Thyroid gland (tissue), 4 donors: ENCODE data around the gene GSTO2. TPM values are rescaled to one million over a fixed set of nuclear protein-coding genes. Genes with fewer than 3 reads are reported as not detected.

Experiments
- DNase-seq, 2 donors: peaks; one replicate each; pipeline ENCODE4 v3.0.0-alpha.2; 2019
- H3K27ac ChIP-seq, 3 donors: fragments of 200-600 bp; sonication (generic); 1 replicate in 2 of 3; 2 replicates in 1 of 3; pipeline ENCODE4 v1.5.1; 2016 to 2019; ENCODE audit warnings: mild to moderate bottlenecking in 1 of 3, moderate library complexity in 1 of 3
- H3K27me3 ChIP-seq: fragments of 200-600 bp; sonication (generic); one replicate; pipeline ENCODE4 v1.5.1; 2019
- H3K36me3 ChIP-seq, 2 donors: fragments of 200-600 bp; sonication (generic); one replicate each; pipeline ENCODE4 v1.5.1; 2016 to 2019
- H3K4me1 ChIP-seq, 2 donors: fragments of 200-600 bp; sonication (generic); one replicate each; pipeline ENCODE4 v1.5.1; 2017 to 2019
- H3K4me3 ChIP-seq, 3 donors: fragments of 200-600 bp; sonication (generic); replicated peaks in 1 of 3; 1 replicate in 2 of 3; 2 replicates in 1 of 3; pipeline ENCODE4 v1.5.1; 2016; ENCODE audit warnings: mild to moderate bottlenecking in 1 of 3
- H3K9me3 ChIP-seq: fragments of 200-600 bp; sonication (generic); one replicate; pipeline ENCODE4 v1.5.1; 2017
- POLR2A ChIP-seq, 2 donors: fragments of 450-650 bp; IDR thresholded peaks; one replicate each; pipeline ENCODE4 v1.6.1; 2017; ENCODE audit warnings: antibody characterized with exemption in 2 of 2, mild to moderate bottlenecking in 2 of 2, moderate library complexity in 1 of 2
- WGBS, 2 donors: methylation state at CpG; one replicate each; pipeline ENCODE4 v1.1.5; 2017; 5-methylcytosine and 5-hydroxymethylcytosine counted together
- intact Hi-C: fragments of 100-400 bp; cut with DNase I; formaldehyde crosslinking; loops from one replicate; pipeline ENCODE4 v1.15.1; 2023
- total RNA-seq, 4 donors: library from RNA; depleted of rRNA; stranded (reverse); fragments of >200 nt; gene quantifications; one replicate each; pipeline ENCODE4 v1.2.3, GENCODE V29; 2016
- TF ChIP-seq, protein P1 (sequence below), 6 experiments: fragments of 200-600 bp in 3 of 6; fragments of 450-650 bp in 3 of 6; sonication (generic) in 3 of 6; IDR thresholded peaks; one replicate each; pipeline ENCODE4 v1.5.1; 2016 to 2019; ENCODE audit warnings: antibody characterized with exemption in 6 of 6, mild to moderate bottlenecking in 2 of 6, inconsistent platforms in 1 of 6, moderate library complexity in 1 of 6

The GSTO2 gene
- total RNA-seq, 4 donors from 2014 or later, result 7.5 to 16.3 (median 12.8) TPM

- Histone ChIP-seq H3K27ac (peak overlapping the region in 2 of 3 donors; percentile 41 to 54), H3K4me1 (peaks cover 59 to 67% of the 10 kb centered on the region in 2 donors), H3K4me3 (no peak overlapping the region), H3K36me3 (peaks cover 27 to 28% of the 10 kb centered on the region in 2 donors), H3K9me3 (no peaks in the 10 kb centered on the region), H3K27me3 (no peaks in the 10 kb centered on the region)
- 80 to 86% methylated on average over 6 to 7 of the region's 7 CpGs for WGBS, 2 donors
- peak; percentile 24 to 29 for DNase-seq
- no peak for TF ChIP-seq POLR2A (IDR thresholded peaks at IDR 0.05)
- TF ChIP-seq, protein P1, sequence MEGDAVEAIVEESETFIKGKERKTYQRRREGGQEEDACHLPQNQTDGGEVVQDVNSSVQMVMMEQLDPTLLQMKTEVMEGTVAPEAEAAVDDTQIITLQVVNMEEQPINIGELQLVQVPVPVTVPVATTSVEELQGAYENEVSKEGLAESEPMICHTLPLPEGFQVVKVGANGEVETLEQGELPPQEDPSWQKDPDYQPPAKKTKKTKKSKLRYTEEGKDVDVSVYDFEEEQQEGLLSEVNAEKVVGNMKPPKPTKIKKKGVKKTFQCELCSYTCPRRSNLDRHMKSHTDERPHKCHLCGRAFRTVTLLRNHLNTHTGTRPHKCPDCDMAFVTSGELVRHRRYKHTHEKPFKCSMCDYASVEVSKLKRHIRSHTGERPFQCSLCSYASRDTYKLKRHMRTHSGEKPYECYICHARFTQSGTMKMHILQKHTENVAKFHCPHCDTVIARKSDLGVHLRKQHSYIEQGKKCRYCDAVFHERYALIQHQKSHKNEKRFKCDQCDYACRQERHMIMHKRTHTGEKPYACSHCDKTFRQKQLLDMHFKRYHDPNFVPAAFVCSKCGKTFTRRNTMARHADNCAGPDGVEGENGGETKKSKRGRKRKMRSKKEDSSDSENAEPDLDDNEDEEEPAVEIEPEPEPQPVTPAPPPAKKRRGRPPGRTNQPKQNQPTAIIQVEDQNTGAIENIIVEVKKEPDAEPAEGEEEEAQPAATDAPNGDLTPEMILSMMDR (IDR thresholded peaks at IDR 0.05), result no peak
- intact Hi-C loops, result no loop called here
Observed at GRCh38 chr10:104317726-104318299, 48.8 kb downstream of the GSTO2 start.

DNA sequence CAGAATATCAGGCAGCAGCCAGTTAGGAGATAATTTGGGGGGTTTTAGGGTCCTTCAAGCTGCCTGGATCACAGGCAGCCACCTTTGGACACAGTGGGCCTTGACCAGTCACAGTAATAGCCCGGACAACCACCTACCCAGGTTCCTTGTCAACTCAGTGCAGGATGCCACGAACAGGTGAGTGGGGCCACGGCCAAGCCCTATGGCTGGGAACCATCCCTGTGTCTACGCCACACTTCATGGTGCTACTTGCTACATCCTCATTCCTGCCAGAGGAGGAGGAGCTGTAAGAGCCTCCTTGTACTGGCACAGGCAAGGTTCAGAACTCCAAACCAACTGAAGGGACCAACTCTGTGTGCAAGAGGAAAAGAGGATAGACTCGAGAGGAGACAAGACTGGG is 49.3 kb downstream of the GSTO2 start:
- Histone ChIP-seq H3K9me3 (no peaks in the 10 kb centered on the region), H3K4me1 (peaks cover 64 to 73% of the 10 kb centered on the region in 2 donors), H3K36me3 (peaks cover 22 to 23% of the 10 kb centered on the region in 2 donors), H3K4me3 (no peak overlapping the region), H3K27ac (peak overlapping the region in 2 of 3 donors; percentile 33 to 41), H3K27me3 (no peaks in the 10 kb centered on the region)
- 92 to 96% methylated on average over 5 of the region's 5 CpGs for WGBS, 2 donors
- DNase-seq, result no peak
- intact Hi-C loops, result no loop called here
- no peak for TF ChIP-seq POLR2A (IDR thresholded peaks at IDR 0.05)

- Histone ChIP-seq H3K36me3 (peaks cover 15 to 16% of the 10 kb centered on the region in 2 donors), H3K4me3 (no peak overlapping the region), H3K27me3 (no peaks in the 10 kb centered on the region), H3K9me3 (no peaks in the 10 kb centered on the region), H3K4me1 (peaks cover 71 to 80% of the 10 kb centered on the region in 2 donors), H3K27ac (peak overlapping the region in 2 of 3 donors; percentile 33 to 41)
- intact Hi-C loops, result no loop called here
- TF ChIP-seq POLR2A (IDR thresholded peaks at IDR 0.05), result no peak
- TF ChIP-seq, protein P1 (IDR thresholded peaks at IDR 0.05), result no peak
- WGBS, 2 donors, result 74 to 79% methylated on average over 19 of the region's 19 CpGs
- peak in 1 of 2 donors; percentile 25 for DNase-seq
Observed at GRCh38 chr10:104318810-104319741, 50.1 kb downstream of the GSTO2 start.

DNA sequence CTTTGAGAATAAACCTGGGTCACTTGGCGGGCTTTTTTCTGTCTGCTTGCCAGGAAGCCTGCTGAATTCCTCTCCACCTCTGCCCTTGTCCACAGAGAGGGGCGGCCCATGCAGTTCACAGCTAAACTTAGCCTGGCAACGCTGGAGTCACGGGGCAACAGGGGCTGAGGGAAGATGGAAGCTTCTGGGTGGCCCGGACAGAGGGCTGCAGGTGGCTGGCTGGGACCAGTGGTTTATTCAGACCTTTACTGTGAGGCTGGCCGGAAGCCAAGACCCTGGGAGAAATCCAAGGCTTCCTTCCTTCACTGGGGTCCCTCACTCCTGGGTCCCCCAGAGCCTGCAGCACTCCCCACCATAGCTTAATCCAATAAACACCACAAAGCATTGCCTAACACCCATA is 52.2 kb downstream of the GSTO2 start:
- H3K36me3 ChIP-seq, result no peaks in the 10 kb centered on the region
- DNase-seq, result no peak
- TF ChIP-seq, protein P1 (IDR thresholded peaks at IDR 0.05), result no peak
- TF ChIP-seq POLR2A (IDR thresholded peaks at IDR 0.05), result no peak
- H3K4me3 ChIP-seq, result no peak overlapping the region
- intact Hi-C loops, result no loop called here
- peaks cover 93 to 98% of the 10 kb centered on the region in 2 donors for H3K4me1 ChIP-seq
- WGBS, 2 donors, result 74 to 92% methylated on average over 5 of the region's 6 CpGs
- no peaks in the 10 kb centered on the region for H3K27me3 ChIP-seq
- peak overlapping the region in 1 of 3 donors; percentile 26 for H3K27ac ChIP-seq
- H3K9me3 ChIP-seq, result no peaks in the 10 kb centered on the region

DNA sequence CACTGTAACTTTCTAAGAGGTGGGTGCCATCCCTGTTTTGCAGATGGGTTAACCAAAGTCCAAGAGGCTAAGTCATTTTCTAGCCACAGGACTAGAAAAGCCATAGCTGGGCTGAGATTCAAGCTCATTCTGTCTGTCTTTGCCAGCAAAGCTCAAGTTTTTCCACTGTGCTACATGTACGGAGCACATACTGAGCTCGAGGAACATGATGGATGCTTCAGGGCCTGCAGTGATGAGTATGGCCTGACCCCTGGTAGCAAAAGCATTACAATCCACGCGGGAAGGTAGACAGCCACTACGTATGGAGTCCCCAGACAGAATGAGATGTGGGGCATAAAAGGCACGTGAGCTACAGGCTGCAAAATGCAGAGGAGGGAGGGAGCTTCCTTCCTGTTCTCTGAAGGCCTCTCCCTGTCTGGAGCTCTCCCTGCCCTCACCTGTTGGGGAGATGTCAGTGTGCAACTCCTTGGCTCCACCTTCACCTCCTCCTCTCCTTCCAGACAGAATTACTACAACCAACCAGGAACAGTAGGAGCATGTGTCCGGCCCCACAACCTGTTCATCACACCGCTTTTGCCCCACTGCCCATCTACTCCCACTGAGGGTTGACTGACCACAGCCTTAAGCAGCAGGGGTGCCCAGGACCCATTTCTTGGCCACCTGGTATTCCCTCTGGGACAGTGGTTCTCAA is 52.9 kb downstream of the GSTO2 start:
- no peaks in the 10 kb centered on the region for H3K36me3 ChIP-seq
- 70 to 71% methylated on average over 8 of the region's 8 CpGs for WGBS, 2 donors
- H3K4me1 ChIP-seq, result peaks cover 95 to 98% of the 10 kb centered on the region in 2 donors
- no peaks in the 10 kb centered on the region for H3K9me3 ChIP-seq
- TF ChIP-seq, protein P1 (IDR thresholded peaks at IDR 0.05), result no peak
- no peak for TF ChIP-seq POLR2A (IDR thresholded peaks at IDR 0.05)
- DNase-seq, result no peak
- H3K27me3 ChIP-seq, result no peaks in the 10 kb centered on the region
- peak overlapping the region in 1 of 3 donors; percentile 37 for H3K27ac ChIP-seq
- intact Hi-C loops, result no loop called here
- no peak overlapping the region for H3K4me3 ChIP-seq
